ENCODE measurements around the gene FBXL20. TPM values are rescaled to one million over a fixed set of nuclear protein-coding genes. Genes with fewer than 3 reads are reported as not detected.

Gene FBXL20
- total and polyA plus RNA-seq, 9 of the 15 experiments (the other 6 are each of a cell fraction or from before 2014, with no cell fraction given): 1.8 to 15.1 (median 5.6) TPM

DNA sequence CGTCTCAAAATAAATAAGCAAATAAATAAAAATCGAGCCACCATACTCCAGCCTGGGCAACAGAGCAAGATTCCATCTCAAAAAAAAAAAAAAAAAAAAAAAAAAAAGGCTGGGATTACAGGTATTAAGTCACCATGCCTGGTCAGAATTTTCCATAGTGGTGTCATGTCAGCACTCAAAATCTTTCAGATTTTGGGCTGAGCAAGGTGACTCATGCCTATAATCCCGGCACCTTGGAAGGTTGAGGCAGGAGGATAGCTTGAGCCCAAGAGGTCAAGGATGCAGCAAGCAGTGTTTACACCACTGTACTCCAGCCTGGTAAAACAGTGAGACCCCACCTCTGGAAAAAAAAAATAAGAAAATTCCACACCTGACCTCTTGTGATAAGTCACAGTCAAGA, 52.2 kb downstream of the FBXL20 start:
- POLR2A ChIA-PET: interaction anchor here (0.6 to 1.1 kb wide), 2 partner anchors 12 to 23 kb away, joined by 3 to 5 read pairs; no protein-coding TSS in a partner anchor
- FAIRE-seq (no peak), DNase-seq (ENCODE audit: extremely low read depth in 1 of 4, low spot score in 3 of 4) (no peak), ATAC-seq (no peak)
- intact Hi-C loops (cut with micrococcal nuclease): no loop called here
- no peak overlapping the region for H3K4me2 ChIP-seq (ENCODE audit: insufficient read depth, low read length)
- H3K27ac ChIP-seq (ENCODE audit: extremely low read depth, low read depth, low read length): no peak overlapping the region
- H3K36me3 ChIP-seq (ENCODE audit: control insufficient read depth, insufficient read depth, low read length): no peaks in the 10 kb centered on the region
- BruUV-seq (replicated peaks): no TSS peak
- TF ChIP-seq, protein P1, sequence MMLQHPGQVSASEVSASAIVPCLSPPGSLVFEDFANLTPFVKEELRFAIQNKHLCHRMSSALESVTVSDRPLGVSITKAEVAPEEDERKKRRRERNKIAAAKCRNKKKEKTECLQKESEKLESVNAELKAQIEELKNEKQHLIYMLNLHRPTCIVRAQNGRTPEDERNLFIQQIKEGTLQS (IDR thresholded peaks at IDR 0.05): peak; percentile 21; the same call in 1 of the 2 replicates
- TF ChIP-seq, protein P1 (CRISPR knock-in tag; conservative IDR thresholded peaks at IDR 0.05): no peak
- TF ChIP-seq SIX5 (IDR thresholded peaks at IDR 0.05; ENCODE audit: borderline replicate concordance in 1 of 2, insufficient read depth in 1 of 2, low read depth in 1 of 2, low read length in 2 of 2) (no peak), GTF2A2 (tag; IDR thresholded peaks at IDR 0.05) (no peak)
- TF ChIP-seq, protein P2, sequence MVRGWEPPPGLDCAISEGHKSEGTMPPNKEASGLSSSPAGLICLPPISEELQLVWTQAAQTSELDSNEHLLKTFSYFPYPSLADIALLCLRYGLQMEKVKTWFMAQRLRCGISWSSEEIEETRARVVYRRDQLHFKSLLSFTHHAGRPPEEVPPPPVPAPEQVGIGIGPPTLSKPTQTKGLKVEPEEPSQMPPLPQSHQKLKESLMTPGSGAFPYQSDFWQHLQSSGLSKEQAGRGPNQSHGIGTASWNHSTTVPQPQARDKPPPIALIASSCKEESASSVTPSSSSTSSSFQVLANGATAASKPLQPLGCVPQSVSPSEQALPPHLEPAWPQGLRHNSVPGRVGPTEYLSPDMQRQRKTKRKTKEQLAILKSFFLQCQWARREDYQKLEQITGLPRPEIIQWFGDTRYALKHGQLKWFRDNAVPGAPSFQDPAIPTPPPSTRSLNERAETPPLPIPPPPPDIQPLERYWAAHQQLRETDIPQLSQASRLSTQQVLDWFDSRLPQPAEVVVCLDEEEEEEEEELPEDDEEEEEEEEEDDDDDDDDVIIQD (CRISPR knock-in tag; IDR thresholded peaks at IDR 0.05): no peak
- TF ChIP-seq, protein P3, sequence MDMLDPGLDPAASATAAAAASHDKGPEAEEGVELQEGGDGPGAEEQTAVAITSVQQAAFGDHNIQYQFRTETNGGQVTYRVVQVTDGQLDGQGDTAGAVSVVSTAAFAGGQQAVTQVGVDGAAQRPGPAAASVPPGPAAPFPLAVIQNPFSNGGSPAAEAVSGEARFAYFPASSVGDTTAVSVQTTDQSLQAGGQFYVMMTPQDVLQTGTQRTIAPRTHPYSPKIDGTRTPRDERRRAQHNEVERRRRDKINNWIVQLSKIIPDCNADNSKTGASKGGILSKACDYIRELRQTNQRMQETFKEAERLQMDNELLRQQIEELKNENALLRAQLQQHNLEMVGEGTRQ (CRISPR knock-in tag; IDR thresholded peaks at IDR 0.05): no peak
- H3K9me1 ChIP-seq (ENCODE audit: control insufficient read depth, insufficient read depth, low read length): no peaks in the 10 kb centered on the region
- no peaks in the 10 kb centered on the region for H3K9me3 ChIP-seq (replicated peaks; ENCODE audit: control insufficient read depth, insufficient read depth, low read depth, low read length)
- in situ Hi-C loops (cut with MboI): no loop called here
- H3K27me3 ChIP-seq (ENCODE audit: control insufficient read depth in 2 of 2, insufficient read depth in 2 of 2, low read length in 2 of 2): no peaks in the 10 kb centered on the region
- CTCF ChIA-PET (ENCODE audit: low intra/inter-chr PET ratio): no interaction called here
- no peak overlapping the region for H3K9ac ChIP-seq (ENCODE audit: insufficient read depth in 1 of 2, low read depth in 2 of 2, low read length in 2 of 2)
- no peak overlapping the region for H3K4me3 ChIP-seq
- 71% methylated on average over 2 of the region's 3 CpGs for WGBS (ENCODE audit: insufficient coverage, low coverage, missing lambda C conversion rate)
- peaks cover 8% of the 10 kb centered on the region; the same call in 1 of the 3 replicates for H3K79me2 ChIP-seq (ENCODE audit: control insufficient read depth, insufficient read depth, low read length)
- H2AFZ ChIP-seq (ENCODE audit: low read depth, low read length): no peak overlapping the region
- H3K4me1 ChIP-seq (replicated peaks in 1 of 2; ENCODE audit: control insufficient read depth in 2 of 2, insufficient read depth in 2 of 2, low read length in 2 of 2): peaks cover 0 to 3% of the 10 kb centered on the region in 2 experiments; a peak in 3 of 5 replicates
- no peaks in the 10 kb centered on the region for H4K20me1 ChIP-seq (replicated peaks; ENCODE audit: control insufficient read depth, insufficient read depth, low read length)
